MM.1S (cell line): ENCODE measurements around the gene RAD54L2.

Source experiments
- CTCF ChIP-seq: fragments of 300-600 bp; sonication (generic); IDR thresholded peaks from 2 replicates; pipeline ENCODE4 v1.5.1; 2016; ENCODE audit warnings: antibody characterized with exemption, low read length, mixed read lengths
- EZH2 ChIP-seq: fragments of 300-600 bp; sonication (generic); optimal IDR thresholded peaks from 2 replicates; pipeline ENCODE3; 2017; ENCODE audit warnings: low read depth, mild to moderate bottlenecking, antibody characterized with exemption, low read length, mixed read lengths

GRCh38 chr3:51568996-51569395 lies 30.5 kb downstream of the RAD54L2 start:
- TF ChIP-seq CTCF, result no peak
- no peak for TF ChIP-seq EZH2
